Keratinocyte (primary cell): Measurements from ENCODE around the gene TK1. TPM values are rescaled to one million over a fixed set of nuclear protein-coding genes. Genes with fewer than 3 reads are reported as not detected.

Experiments
- DNase-seq: peaks from one replicate; pipeline ENCODE4 v3.0.0-alpha.2; 2011; ENCODE audit warnings: low read depth, missing footprints, low spot score
- FAIRE-seq: peaks from 2 replicates; lab custom pipeline; 2011; peaks lifted over from hg19 to GRCh38; lab: Jason Lieb, UNC
- H2AFZ ChIP-seq: 2 replicates; pipeline ENCODE4 v1.6.0; 2012; ENCODE audit warnings: low read length, control low read depth, inconsistent platforms; ENCODE audit not compliant: control insufficient read depth
- H3K27ac ChIP-seq: 2 replicates; pipeline ENCODE4 v1.5.1; 2011; ENCODE audit warnings: low read length; ENCODE audit not compliant: control insufficient read depth, insufficient read depth
- H3K27me3 ChIP-seq: 3 replicates; pipeline ENCODE4 v1.6.0; 2011; ENCODE audit warnings: low read length; ENCODE audit not compliant: control insufficient read depth, insufficient read depth; ENCODE audit errors: extremely low read depth
- H3K36me3 ChIP-seq, 2 experiments: 2 replicates in 1 of 2; 3 replicates in 1 of 2; pipeline ENCODE4 v1.5.1; 2011; ENCODE audit warnings: low read length in 2 of 2, mild to moderate bottlenecking in 1 of 2; ENCODE audit not compliant: control insufficient read depth in 2 of 2, insufficient read depth in 2 of 2; ENCODE audit errors: extremely low read depth in 1 of 2
- H3K4me1 ChIP-seq: 3 replicates; pipeline ENCODE4 v1.5.1; 2011; ENCODE audit warnings: low read length; ENCODE audit not compliant: control insufficient read depth, insufficient read depth; ENCODE audit errors: extremely low read depth
- H3K4me2 ChIP-seq: 3 replicates; pipeline ENCODE4 v1.6.0; 2011; ENCODE audit warnings: low read depth, low read length; ENCODE audit not compliant: control insufficient read depth, insufficient read depth; ENCODE audit errors: extremely low read depth
- H3K4me3 ChIP-seq, 3 experiments: fragments of 200-600 bp in 1 of 3; sonication (generic) in 1 of 3; 2 replicates in 2 of 3; 3 replicates in 1 of 3; pipeline ENCODE4 v1.5.1; 2011 to 2016; ENCODE audit warnings: low read length in 3 of 3, mild to moderate bottlenecking in 3 of 3, control low read depth in 2 of 3, inconsistent platforms in 1 of 3, low read depth in 1 of 3, mixed read lengths in 1 of 3, mixed run types in 1 of 3, moderate library complexity in 1 of 3; ENCODE audit not compliant: control insufficient read depth in 2 of 3, insufficient read depth in 2 of 3; ENCODE audit errors: extremely low read depth in 1 of 3
- H3K79me2 ChIP-seq: 2 replicates; pipeline ENCODE4 v1.6.0; 2012; ENCODE audit warnings: low read length; ENCODE audit not compliant: control insufficient read depth, insufficient read depth
- H3K9ac ChIP-seq: 3 replicates; pipeline ENCODE4 v1.6.0; 2011; ENCODE audit warnings: low read length; ENCODE audit not compliant: control insufficient read depth, insufficient read depth; ENCODE audit errors: extremely low read depth
- H3K9me1 ChIP-seq: 3 replicates; pipeline ENCODE4 v1.6.0; 2011; ENCODE audit warnings: low read length; ENCODE audit not compliant: control insufficient read depth, insufficient read depth; ENCODE audit errors: extremely low read depth
- H3K9me3 ChIP-seq: 2 replicates; pipeline ENCODE4 v1.5.1; 2012; ENCODE audit warnings: low read depth, low read length; ENCODE audit not compliant: control insufficient read depth
- H4K20me1 ChIP-seq: 3 replicates; pipeline ENCODE4 v1.6.0; 2011; ENCODE audit warnings: low read length; ENCODE audit not compliant: control insufficient read depth, insufficient read depth; ENCODE audit errors: extremely low read depth
- EZH2 ChIP-seq: IDR thresholded peaks from one replicate; pipeline ENCODE4 v1.6.1; 2012; ENCODE audit warnings: inconsistent platforms, mild to moderate bottlenecking, low read length, moderate library complexity
- dilution Hi-C: fragments of 300-500 bp; cut with MboI; formaldehyde crosslinking; loops from one replicate; pipeline ENCODE4 v1.7.0; 2020; ENCODE audit warnings: low sequenced_read_pairs; ENCODE audit not compliant: extremely low pct_ligation_motif_present
- polyA plus RNA-seq, 5 experiments: library from polyadenylated mRNA; depleted of rRNA in 3 of 5; stranded (reverse) in 3 of 5; stranded (forward) in 1 of 5; unstranded in 1 of 5; fragments of >200 nt; gene quantifications; 1 replicate in 1 of 5; 2 replicates in 3 of 5; 3 replicates in 1 of 5; pipeline versions ENCODE4 v1.2.1 to v1.2.3, GENCODE V29; 2011 to 2012; ENCODE audit warnings: missing spikeins in 2 of 5, low read depth in 1 of 5, low replicate concordance in 1 of 5
- TF ChIP-seq, protein P1 (sequence below), 3 experiments: IDR thresholded peaks in 1 of 3; conservative IDR thresholded peaks in 1 of 3; optimal IDR thresholded peaks in 1 of 3; 2 replicates in 2 of 3; 3 replicates in 1 of 3; pipeline versions ENCODE3 to v1.5.1; 2011; ENCODE audit warnings: low read length in 3 of 3, mild to moderate bottlenecking in 3 of 3, moderate library complexity in 2 of 3, control low read depth in 1 of 3, inconsistent platforms in 1 of 3; ENCODE audit not compliant: insufficient read depth in 2 of 3; ENCODE audit errors: extremely low read depth in 1 of 3

Gene TK1
- polyA plus RNA-seq, 1 donor (not counting 4 experiments of a cell fraction or from before 2014, with no cell fraction given) = 21.8 TPM

DNA sequence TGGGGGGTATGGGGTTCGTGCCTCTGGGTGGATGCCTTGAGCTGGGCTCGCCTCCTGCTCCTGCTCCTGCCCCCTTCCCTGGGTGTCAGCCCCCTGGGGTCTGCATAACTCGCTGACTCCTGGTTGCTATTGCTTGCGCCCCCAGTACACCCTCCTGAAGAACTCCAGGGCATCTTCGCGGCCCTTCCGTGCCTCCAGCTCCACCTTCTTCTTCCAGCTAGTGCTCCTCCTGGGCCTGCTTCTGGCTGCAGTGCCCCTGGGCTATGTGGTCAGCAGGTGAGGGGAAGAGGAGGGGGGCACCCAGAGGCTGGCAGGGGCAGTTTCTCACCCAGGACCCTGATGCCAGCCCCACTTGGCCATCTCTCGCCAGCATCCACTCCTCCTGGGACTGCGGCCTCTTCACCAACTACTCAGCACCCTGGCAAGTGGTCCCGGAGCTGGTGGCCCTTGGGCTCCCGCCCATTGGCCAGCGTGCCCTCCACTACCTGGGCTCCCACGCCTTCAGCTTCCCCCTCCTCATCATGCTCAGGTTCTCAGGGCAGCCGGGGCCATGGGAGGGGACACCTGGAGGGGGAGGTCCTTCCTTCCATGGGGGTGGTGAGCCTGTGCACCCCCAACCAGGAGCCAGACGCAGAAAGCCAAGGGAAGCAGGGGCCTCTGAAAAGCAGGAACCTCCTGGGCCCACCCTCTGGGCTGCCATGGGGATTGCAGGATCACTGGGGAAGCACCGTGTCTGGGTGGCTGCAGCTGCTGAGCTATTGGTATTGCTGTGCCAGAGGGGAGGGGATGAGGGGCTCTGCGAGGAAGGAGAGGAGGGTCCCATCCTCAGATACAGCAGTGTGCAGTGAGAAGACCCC, 48.4 kb downstream of the TK1 start:
- Histone ChIP-seq H3K9ac (no peak overlapping the region), H3K79me2 (no peaks in the 10 kb centered on the region), H4K20me1 (no peaks in the 10 kb centered on the region), H3K4me3 (no peak overlapping the region), H3K4me1 (peaks cover 25% of the 10 kb centered on the region), H3K27me3 (peaks cover 13% of the 10 kb centered on the region), H3K36me3 (no peaks in the 10 kb centered on the region), H3K27ac (no peak overlapping the region), H3K4me2 (no peak overlapping the region), H3K9me3 (no peaks in the 10 kb centered on the region), H2AFZ (no peak overlapping the region), H3K9me1 (peaks cover 4% of the 10 kb centered on the region)
- FAIRE-seq (no peak), DNase-seq (no peak)
- no peak for TF ChIP-seq EZH2
- TF ChIP-seq, protein P1, sequence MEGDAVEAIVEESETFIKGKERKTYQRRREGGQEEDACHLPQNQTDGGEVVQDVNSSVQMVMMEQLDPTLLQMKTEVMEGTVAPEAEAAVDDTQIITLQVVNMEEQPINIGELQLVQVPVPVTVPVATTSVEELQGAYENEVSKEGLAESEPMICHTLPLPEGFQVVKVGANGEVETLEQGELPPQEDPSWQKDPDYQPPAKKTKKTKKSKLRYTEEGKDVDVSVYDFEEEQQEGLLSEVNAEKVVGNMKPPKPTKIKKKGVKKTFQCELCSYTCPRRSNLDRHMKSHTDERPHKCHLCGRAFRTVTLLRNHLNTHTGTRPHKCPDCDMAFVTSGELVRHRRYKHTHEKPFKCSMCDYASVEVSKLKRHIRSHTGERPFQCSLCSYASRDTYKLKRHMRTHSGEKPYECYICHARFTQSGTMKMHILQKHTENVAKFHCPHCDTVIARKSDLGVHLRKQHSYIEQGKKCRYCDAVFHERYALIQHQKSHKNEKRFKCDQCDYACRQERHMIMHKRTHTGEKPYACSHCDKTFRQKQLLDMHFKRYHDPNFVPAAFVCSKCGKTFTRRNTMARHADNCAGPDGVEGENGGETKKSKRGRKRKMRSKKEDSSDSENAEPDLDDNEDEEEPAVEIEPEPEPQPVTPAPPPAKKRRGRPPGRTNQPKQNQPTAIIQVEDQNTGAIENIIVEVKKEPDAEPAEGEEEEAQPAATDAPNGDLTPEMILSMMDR (optimal IDR thresholded peaks at IDR 0.05 in 1 of 3, IDR thresholded peaks at IDR 0.05 in 1 of 3, conservative IDR thresholded peaks at IDR 0.05 in 1 of 3; ENCODE audit: extremely low read depth in 1 of 3, insufficient read depth in 2 of 3, low read length in 3 of 3) = no peak
- dilution Hi-C loops = no loop called here

- Histone ChIP-seq H3K27me3 (peaks cover 14% of the 10 kb centered on the region), H3K9me1 (peaks cover 4% of the 10 kb centered on the region), H3K9me3 (no peaks in the 10 kb centered on the region), H2AFZ (no peak overlapping the region), H3K4me2 (no peak overlapping the region), H3K4me1 (peaks cover 25% of the 10 kb centered on the region), H3K36me3 (no peaks in the 10 kb centered on the region), H3K9ac (no peak overlapping the region), H3K27ac (no peak overlapping the region), H3K4me3 (no peak overlapping the region), H3K79me2 (no peaks in the 10 kb centered on the region), H4K20me1 (no peaks in the 10 kb centered on the region)
- TF ChIP-seq, protein P1 (optimal IDR thresholded peaks at IDR 0.05 in 1 of 3, IDR thresholded peaks at IDR 0.05 in 1 of 3, conservative IDR thresholded peaks at IDR 0.05 in 1 of 3; ENCODE audit: extremely low read depth in 1 of 3, insufficient read depth in 2 of 3, low read length in 3 of 3) = peak; percentile 66 to 72 (median 71)
- TF ChIP-seq EZH2 = no peak
- dilution Hi-C loops = no loop called here
- DNase-seq (no peak), FAIRE-seq (no peak)
Observed at GRCh38 chr17:78137392-78138203, 49.3 kb downstream of the TK1 start.
